Middle frontal gyrus (tissue), 1 donor: Measurements from ENCODE around the gene AKAP6.

ENCODE experiments used
- DNase-seq: peaks from one replicate; pipeline ENCODE4 v3.0.0-alpha.2; 2015; ENCODE audit warnings: low spot score; ENCODE audit errors: extremely low spot score

The AKAP6 gene

DNA sequence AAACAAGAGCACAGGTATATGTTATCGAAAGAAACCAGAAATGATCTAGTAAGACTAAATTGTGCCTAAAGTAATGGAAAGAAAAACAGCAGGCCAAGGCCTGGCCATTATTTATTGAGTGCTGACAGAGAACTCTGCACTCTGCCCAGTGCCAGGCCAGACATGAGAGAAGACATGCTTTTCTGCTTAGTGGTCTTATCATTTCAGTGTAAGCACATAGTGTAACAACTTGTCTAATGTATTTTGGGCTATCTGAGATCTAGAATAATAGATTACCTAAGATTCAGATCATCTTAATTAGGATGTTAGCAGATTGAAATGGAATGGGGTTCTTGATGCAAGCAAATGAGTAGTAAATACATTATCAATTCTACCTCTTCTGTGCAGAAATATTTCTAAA is 278.3 kb downstream of the AKAP6 start:
- no peak for DNase-seq

- no peak for DNase-seq
These were observed 279.8 kb downstream of the AKAP6 start for GRCh38 chr14:32608857-32609256.

GRCh38 chr14:32609388-32609787 is 280.3 kb downstream of the AKAP6 start:
- DNase-seq = no peak

DNA sequence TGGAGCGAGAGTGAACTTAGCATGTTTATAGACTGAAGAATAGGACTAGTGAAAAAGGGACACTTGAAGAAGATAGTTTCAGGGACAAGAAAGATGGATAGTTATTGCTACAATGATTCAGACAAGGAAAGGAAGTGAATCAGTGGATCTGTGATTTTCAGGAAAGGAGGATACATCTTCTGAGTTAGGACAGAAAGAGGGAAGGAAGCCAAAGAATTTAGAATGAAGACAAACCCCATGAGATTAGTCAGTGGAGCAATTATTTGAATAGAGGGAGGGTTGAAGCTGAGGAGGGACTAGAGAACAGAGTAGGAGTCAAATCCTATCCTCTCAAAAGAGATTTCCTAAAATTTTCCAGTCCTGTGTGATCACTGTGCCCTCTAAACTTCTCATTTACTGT is 282.7 kb downstream of the AKAP6 start:
- no peak for DNase-seq

GRCh38 chr14:32618991-32619390 is 289.9 kb downstream of the AKAP6 start:
- DNase-seq = no peak

GRCh38 chr14:32620303-32620702 is 291.2 kb downstream of the AKAP6 start:
- no peak for DNase-seq

DNA sequence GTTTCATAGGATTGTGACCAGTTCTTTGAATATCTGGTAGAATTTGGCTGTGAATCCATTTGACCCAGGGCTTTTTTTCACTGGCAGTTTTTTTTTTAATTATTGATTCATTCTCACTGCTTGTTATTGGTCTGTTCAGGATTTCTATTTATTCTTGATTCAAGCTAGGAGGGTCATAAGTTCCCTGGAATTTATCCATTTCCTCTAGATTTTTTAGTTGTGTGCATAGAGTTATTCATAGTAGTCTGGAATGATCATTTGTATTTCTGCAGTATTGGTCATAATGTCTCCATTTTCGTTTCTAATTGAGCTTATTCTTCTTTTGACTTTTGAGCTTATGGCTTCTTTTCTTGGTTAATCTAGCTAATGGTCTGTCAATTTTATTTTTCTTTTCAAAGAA is 291.6 kb downstream of the AKAP6 start:
- DNase-seq = no peak

DNA sequence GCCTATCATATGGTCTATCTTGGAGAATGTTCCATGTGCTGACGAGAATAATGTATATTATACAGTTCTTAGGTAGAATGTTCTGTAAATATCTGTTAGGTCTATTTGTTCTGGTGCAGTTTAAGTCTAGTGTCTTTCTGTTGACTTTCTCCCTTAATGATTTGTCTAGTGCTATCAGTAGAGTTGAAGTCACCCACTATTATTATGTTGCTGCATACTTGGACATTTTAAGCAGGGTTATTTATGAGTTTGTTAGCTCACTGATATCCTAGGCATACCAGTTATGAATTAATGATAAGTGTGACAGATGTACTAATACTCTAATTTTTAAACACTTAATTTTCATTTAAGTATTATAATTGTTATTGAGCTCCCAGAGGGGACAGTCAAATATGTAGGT is 292.5 kb downstream of the AKAP6 start:
- no peak for DNase-seq

- DNase-seq = no peak
These were observed 293.6 kb downstream of the AKAP6 start for GRCh38 chr14:32622742-32623141.

DNA sequence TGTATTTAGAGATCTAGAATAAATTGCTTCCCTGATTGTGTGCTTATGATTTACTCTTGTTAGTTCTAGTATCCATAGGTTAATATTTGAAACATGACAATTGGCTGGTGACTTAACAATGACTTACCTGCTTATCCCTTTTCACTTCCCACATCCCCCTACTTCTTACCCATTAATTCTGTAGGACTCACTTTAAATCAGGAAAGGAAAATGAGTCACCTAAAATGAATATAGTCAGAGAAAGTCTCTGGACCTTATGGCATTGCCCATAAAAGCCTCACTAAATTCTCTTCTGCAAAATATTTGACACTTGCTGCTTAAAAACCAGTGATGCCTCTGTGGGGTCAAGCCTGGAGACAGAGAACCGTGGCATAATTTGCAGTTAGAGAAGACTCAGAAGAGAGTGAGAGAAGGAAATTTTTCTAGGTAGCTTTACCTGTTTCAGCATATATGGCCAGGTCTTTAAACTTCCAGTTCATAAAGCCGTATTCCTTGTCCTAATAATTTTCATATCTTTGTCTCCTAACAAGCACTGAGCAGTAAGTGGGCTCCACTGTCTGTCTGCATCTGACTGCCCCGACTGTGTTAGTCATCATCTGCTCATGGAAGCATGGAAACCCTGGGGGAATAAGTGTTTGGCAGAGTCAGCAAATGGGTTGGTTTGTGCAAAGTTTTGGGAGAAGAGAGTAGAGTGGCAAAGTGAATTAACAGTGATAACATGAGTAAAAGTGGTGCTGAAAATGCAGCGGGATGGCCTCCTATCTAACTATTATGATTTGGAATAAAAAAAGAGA is 294.4 kb downstream of the AKAP6 start:
- DNase-seq = no peak

DNA sequence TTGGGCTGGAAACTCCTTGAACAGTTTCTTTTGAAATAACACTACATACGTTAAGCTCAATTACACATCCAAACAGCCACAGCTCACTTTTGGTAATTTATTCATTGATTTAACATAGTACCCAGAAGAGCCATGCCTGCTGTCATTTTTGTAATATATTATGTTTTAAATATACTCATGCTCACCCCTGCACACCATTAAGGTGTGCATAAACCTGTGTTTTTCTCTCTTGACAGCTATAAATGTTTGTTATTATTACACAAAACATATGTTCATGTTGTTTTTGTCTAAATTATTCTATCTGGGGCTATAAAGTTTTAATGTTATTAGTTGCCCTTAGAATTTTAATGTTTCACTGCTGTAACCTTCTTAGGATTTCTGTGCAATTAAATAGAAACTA is 296.1 kb downstream of the AKAP6 start:
- DNase-seq = no peak

DNA sequence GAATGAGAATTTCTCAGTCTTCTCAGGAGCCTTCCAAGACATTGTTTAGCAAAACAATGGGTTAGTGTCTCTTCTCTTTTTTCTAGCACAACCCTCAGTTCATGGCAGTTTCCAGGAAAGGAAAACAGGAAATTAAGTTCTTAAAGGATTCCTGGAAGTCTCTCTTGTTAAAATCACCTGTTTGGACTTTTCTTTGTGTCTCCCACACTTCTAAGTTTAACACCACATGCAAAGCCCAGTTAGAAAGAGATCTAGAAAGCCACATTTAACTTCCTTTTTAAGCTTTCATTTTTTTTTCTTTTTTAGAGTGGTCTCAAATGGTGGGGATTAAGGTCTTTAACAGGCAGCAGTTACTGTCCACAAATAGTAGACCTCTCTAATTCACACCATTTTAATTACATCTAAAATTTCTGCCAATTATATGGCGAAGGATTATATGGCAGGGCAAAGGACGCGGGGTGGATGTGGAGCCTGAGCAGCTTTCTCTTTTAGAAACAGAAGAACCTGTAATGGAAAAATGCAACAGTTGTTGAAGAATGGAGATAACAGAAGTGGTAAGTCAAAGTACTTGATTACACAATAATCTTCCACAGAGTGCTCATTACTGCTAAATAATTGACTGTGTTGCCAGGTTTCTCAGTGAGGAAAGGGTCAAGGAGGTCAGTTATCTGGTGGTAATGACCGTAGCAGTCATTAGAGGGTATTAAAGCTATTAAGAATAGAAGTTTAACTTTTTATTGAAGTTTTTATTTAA is 298.6 kb downstream of the AKAP6 start:
- DNase-seq = no peak

GRCh38 chr14:32629236-32629635 is 300.1 kb downstream of the AKAP6 start:
- no peak for DNase-seq

DNA sequence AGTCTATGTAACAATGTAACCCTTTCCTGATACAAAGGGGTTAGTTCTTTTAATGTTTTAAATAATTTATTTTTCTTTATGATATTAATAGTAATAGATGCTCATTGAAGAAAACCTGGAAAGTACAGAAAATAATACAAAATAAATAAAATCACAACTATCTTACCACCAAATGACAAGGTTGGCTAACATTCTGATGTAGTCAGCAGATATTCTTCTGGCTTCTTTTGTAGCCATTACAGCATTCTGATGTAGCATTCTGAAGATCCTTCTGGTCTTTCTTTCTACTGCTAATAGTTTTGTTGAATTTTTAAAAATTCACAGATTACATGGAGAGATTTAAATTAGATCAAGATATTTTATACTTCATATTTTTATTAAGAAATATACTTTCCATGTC is 301.6 kb downstream of the AKAP6 start:
- DNase-seq = no peak

- DNase-seq = peak; percentile 25
These were observed 304.2 kb downstream of the AKAP6 start for GRCh38 chr14:32633224-32633859.

DNA sequence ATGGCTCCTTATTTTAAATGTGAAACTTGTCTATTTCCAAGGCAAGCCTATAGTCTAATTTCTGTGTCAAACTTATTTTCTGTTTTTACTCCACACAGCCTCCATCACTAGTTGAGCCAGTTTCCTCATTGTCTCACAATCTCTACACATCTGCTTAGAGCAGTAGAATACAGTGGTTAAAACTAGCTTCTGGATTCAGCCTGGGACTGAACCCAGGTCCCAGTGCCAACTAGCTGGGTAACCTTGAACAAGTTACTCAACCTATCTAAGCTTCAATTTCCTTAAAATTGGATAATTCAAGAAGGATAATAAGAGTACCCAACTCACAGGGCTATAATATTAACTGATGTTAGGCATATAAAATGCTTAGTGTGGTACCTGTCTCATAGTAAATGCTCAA is 304.8 kb downstream of the AKAP6 start:
- no peak for DNase-seq

GRCh38 chr14:32635061-32635719 is 306.1 kb downstream of the AKAP6 start:
- DNase-seq = peak; percentile 27

DNA sequence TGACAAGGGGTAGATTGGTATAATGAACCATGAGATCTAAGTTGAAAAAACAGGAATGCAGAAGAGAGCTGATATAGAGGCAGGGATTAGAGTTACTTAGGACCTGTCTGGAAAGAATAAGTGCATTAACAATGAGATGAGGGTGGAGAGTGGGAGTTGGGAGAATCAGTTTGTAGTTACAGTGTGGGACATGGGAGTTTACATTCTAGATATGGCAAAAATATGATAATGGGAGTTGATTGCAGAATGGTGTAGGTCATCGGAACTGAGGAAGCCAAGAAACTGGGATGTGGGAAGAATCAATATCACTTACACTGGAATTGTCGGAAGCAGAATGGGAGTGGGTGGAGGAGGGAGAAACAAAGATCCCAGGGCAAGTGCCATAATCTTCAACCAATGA is 308.5 kb downstream of the AKAP6 start:
- DNase-seq = no peak

- no peak for DNase-seq
These were observed 310.1 kb downstream of the AKAP6 start for GRCh38 chr14:32639208-32639607.

DNA sequence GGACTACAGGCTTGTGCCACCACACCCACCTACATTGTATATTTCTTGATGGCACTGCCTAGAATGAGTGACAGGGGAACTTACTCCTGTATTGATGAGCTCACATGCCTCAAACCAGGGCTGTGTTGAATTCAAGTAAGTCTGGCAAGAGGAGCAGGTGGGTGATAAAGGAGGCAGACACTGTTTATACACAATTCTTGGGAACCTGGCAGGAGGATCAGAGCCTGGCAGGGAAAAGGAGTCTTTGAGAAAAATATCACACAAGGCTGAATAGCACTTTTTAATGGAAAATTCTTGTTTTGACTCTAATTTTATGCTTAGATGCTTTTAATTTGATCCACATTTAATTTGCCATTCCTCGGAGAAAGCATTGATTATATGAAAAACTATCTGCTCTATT is 316.5 kb downstream of the AKAP6 start:
- DNase-seq = no peak

- no peak for DNase-seq
These were observed 319.3 kb downstream of the AKAP6 start for GRCh38 chr14:32648434-32648833.

- DNase-seq = no peak
These were observed 320.9 kb downstream of the AKAP6 start for GRCh38 chr14:32650030-32650429.
